Globus pallidus (tissue), 1 donor: ENCODE data around the gene ABHD2.
"Not testable (repeated sequence)": the region's sequence is repeated elsewhere in the genome, so short reads cannot be mapped to it uniquely, and the experiment has no call there.

ENCODE experiments used
- DNase-seq: peaks from one replicate; pipeline ENCODE4 v3.0.0-alpha.2; 2015; ENCODE audit warnings: low spot score

The ABHD2 gene

GRCh38 chr15:89139613-89140499, 51.6 kb downstream of the ABHD2 start:
- DNase-seq = peak; percentile 73

- no peak for DNase-seq
Observed at GRCh38 chr15:89140595-89140994, 52.3 kb downstream of the ABHD2 start.

GRCh38 chr15:89141159-89141558, 52.9 kb downstream of the ABHD2 start:
- not testable (repeated sequence) for DNase-seq

GRCh38 chr15:89141885-89142284, 53.6 kb downstream of the ABHD2 start:
- no peak for DNase-seq

DNA sequence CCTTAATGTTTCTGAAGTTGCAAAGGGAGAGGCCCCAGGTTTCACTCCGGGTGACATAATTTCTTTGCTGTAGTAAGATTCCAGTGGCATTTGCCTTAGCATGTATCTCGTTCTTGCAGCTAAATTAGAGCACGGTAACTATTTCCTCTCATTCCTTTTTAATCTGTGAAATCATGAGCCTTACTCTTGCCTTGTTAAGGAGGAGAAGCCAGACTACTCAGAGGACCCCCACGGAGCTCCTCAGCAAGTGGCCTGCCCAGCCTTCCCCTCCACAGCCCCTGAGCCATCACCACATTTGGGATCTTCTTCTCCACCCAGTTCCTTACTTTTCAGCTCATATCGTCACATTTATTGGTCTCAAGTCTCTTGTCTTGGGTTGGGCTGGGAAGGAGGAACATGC, 54.2 kb downstream of the ABHD2 start:
- DNase-seq = no peak

DNA sequence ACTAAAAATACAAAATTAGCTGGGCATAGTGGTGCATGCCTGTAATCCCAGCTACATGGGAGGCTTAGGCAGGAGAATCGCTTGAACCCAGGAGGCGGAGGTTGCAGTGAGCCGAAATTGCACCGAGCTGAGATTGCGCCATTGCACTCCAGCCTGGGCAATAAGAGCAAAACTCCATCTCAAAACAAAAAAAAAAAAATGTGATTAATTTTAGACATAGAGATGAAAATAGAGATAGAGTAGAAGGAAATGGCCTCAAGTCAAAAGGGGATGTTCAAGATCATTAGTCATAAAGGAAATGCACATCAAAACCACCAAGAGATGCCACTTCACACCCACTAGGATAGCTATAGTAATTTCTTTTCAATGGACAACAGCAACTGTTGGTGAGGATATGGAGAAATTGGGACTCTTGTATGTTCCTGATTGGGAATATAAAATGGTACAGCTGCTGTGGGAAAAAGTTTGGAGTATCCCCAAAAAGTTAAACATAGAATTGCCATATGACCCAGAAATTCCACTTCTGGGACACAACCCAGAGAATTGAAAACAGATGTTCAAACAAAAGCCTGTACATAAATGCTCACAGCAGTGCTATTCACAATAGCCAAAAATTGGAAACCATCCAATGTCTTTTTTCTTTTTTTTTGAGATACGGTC, 55.4 kb downstream of the ABHD2 start:
- peak; percentile 79 for DNase-seq

GRCh38 chr15:89144491-89144890, 56.2 kb downstream of the ABHD2 start:
- no peak for DNase-seq

DNA sequence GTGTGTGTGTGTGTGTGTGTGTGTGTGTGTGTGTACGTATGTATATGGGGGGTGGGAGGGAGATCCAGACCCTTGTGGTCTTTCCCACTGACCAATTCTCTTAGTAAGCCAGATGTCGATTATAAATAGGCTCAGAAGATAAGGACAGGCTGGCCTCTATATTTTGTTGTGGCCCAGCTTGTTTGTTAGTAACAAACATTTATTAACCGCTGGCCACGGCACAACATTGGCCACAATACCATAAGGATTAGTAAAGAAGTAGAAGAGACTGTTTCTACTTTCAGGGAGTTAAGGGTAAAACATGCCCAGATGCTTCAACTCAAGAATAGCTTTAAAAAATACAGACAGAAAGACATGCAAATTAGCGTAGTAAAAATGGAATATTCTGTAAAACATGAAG, 58.1 kb downstream of the ABHD2 start:
- no peak for DNase-seq

DNA sequence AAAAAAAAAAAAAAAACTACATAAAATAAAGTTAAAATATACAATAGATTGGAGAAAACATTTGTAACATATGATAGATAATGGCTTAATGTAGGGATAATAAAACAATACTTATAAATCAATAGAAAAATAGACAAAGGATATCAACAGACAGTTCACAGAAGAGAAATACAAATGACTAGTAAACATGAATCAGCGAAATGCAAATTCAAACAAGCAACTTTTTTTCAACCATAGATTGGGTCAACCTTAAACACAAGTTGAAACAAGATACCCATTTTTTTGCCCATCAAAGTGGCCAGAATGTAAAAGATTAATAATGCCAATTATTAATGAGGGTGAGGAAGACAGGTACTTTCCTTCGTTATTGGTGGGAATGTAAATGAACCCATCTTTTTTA, 59.9 kb downstream of the ABHD2 start:
- no peak for DNase-seq

DNA sequence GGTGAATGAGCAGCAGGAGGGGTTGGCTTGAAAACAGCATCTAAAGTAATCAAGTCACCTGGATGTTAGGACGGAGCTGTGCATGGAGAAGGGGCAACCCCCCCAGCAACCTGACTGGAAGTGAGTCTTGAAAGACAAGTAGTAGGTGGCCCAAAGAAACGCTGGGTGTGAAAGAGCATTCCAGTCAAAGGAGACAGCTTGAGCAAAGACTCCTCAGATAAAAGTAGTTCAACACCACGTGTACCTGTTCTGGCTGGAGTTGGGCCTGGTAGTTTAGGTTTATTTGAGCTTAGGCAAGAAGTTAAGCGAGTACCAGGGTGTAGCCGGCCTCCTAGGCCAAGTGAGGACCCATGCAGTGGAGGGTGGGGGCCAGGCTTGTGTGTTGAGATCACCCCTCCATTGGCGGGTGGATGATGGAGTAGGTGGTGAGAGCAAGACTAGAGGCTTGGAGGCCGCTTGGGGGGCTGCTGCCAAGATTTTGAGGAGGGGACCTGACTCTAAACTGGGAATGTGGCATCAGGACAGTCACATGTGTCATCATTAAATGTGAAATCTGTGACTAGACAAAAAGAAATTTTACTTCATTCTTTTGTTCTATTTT, 61.3 kb downstream of the ABHD2 start:
- DNase-seq = no peak

DNA sequence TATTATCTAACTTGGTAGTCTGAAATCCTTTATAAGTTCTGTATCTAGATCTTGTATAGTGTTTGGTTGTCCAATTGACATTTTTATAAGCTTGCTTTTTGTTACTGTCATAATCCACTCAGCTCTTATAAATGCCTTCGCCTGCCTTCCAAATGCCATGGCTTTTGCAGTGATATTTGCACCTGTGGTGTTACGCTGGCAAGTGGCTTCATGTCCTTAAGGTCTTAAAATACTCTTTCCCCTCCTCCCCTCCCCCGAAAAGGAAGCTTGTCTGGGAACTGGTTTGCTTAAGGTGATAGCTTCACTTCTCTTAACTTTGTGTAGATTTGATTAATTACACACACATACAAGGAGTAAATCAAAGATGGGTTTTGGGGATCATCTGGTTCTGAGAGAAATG, 62.0 kb downstream of the ABHD2 start:
- no peak for DNase-seq

GRCh38 chr15:89150762-89151664, 62.8 kb downstream of the ABHD2 start:
- no peak for DNase-seq

GRCh38 chr15:89155122-89155521, 66.9 kb downstream of the ABHD2 start:
- DNase-seq = no peak

DNA sequence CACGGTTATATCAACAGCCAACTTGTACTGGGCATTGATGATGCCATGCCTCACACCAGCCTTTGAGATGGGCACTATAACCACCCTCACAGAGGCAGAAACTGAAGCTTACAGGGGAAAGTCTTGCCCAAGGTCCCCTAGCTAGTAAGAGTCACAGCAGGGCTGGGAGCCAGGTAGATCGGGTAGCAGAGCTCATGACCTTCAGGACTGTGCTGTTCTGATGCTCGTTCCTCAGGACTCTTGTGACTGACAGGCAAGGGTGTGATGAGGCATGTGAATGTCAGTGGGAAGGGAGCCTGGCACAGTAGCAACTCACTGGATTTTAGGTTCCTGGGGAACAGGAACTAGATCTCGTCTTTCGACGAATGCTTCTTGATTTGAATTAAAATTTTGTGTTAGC, 67.4 kb downstream of the ABHD2 start:
- no peak for DNase-seq

- DNase-seq = no peak
Observed at GRCh38 chr15:89157061-89157460, 68.8 kb downstream of the ABHD2 start.

- no peak for DNase-seq
Observed at GRCh38 chr15:89157918-89158564, 69.8 kb downstream of the ABHD2 start.

- no peak for DNase-seq
Observed at GRCh38 chr15:89161666-89162065, 73.4 kb downstream of the ABHD2 start.

GRCh38 chr15:89163271-89164055, 75.2 kb downstream of the ABHD2 start:
- no peak for DNase-seq

GRCh38 chr15:89164712-89165211, 76.5 kb downstream of the ABHD2 start:
- no peak for DNase-seq

DNA sequence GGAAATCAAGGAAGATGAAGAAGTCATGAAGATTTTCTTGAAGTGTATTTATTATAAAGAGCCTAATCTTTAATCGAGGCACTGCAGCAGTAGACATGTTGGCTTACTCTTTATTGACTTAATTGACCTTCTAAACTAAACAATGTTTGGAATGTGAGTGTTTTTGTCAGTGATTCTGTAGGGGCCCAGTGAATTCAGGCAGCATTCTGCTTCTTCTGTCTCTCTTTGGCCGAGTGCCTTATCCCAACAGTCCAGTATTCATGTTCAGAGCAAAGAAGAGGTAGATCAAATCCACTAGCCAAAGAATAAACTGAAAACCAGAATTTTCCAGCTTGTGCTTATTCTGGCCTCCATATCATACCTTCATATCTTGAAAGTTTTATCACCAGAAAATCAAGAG, 77.4 kb downstream of the ABHD2 start:
- no peak for DNase-seq
